Measurements from ENCODE around the gene DCHS2.

The DCHS2 gene

DNA sequence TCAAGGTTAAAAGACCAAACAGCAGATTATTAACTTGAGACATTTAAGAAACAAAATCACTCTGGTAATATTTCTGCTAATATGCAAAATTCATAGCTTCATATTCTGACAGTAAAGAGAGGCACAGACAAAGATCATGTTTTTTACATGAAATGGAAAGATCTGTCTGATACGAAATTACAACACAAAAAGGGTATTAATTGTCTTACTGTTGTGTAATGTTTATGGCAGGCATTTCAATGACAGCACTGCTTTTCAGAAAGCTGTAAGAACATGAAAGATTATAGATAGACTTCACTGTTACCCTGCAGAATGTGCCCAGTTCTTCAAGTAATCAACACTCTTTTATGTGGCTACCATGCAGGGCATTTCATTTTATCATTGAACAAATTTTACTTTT lies 15.4 kb downstream of the DCHS2 start:
- H3K27ac ChIP-seq: no peak overlapping the region
- TF ChIP-seq, protein P1, sequence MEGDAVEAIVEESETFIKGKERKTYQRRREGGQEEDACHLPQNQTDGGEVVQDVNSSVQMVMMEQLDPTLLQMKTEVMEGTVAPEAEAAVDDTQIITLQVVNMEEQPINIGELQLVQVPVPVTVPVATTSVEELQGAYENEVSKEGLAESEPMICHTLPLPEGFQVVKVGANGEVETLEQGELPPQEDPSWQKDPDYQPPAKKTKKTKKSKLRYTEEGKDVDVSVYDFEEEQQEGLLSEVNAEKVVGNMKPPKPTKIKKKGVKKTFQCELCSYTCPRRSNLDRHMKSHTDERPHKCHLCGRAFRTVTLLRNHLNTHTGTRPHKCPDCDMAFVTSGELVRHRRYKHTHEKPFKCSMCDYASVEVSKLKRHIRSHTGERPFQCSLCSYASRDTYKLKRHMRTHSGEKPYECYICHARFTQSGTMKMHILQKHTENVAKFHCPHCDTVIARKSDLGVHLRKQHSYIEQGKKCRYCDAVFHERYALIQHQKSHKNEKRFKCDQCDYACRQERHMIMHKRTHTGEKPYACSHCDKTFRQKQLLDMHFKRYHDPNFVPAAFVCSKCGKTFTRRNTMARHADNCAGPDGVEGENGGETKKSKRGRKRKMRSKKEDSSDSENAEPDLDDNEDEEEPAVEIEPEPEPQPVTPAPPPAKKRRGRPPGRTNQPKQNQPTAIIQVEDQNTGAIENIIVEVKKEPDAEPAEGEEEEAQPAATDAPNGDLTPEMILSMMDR (IDR thresholded peaks at IDR 0.05): no peak
- no peak for TF ChIP-seq ZFX (IDR thresholded peaks at IDR 0.05; ENCODE audit: borderline replicate concordance)

DNA sequence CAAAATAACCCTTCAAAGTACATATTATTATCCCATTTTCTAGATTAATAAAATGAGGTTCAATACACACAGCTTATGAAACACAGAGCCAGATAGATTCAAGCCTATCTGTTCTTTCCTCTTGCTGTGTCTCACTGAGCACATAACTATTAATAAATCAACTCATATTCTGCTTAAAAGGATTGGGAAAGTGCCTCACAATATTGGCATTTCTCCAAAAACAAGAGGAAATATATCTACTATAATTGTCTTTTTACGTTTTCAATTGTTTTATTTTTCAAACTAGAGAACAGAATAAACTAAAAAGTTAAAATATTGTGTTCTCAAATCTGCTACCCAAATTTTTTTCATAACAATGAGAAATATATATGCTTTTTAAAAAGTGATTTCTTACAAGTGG lies 15.8 kb downstream of the DCHS2 start:
- no peak for TF ChIP-seq ZFX (IDR thresholded peaks at IDR 0.05; ENCODE audit: borderline replicate concordance)
- TF ChIP-seq, protein P1 (IDR thresholded peaks at IDR 0.05): no peak
- H3K27ac ChIP-seq: no peak overlapping the region

DNA sequence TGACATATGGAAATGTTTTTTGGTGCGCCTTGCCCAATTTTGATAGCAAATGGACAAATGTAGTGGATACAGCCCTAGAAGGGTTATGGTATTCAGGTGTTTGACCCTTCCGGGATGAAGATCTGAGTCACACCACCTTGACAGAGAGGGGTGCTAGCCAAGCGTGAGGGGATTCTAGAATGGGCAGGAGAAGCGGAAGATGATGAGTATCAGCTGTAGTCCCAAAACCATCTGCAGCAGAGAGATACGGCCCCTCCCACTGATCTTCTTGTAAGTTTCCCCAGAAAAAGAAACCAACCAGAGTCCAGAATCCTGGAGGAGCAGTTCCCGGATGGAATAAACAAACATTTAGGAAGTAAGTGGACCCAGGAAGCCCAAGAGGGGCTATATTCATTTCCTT lies 18.1 kb downstream of the DCHS2 start:
- TF ChIP-seq, protein P1 (IDR thresholded peaks at IDR 0.05): no peak
- no peak for TF ChIP-seq ZFX (IDR thresholded peaks at IDR 0.05; ENCODE audit: borderline replicate concordance)
- H3K27ac ChIP-seq: no peak overlapping the region

DNA sequence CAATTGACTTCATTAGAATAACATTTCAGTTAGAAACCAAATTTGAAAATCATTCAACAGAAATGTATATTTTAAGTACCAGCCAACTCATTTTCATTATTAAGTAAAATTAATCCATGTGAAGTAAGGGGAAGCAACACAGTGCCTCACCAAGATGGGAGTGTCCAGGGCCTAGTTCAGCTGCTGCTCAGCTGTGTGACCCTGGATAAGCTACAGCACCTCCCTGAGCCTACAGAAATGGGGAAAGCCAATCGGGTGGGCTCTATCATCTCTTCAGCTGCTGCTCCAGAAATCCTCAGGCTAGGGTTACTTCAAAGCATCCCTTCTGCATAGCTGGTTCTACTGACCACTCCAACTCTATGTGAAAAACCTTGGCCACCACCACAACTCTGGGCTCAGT lies 18.7 kb downstream of the DCHS2 start:
- H3K27ac ChIP-seq: no peak overlapping the region
- TF ChIP-seq ZFX (IDR thresholded peaks at IDR 0.05; ENCODE audit: borderline replicate concordance): no peak
- TF ChIP-seq, protein P1 (IDR thresholded peaks at IDR 0.05): no peak

DNA sequence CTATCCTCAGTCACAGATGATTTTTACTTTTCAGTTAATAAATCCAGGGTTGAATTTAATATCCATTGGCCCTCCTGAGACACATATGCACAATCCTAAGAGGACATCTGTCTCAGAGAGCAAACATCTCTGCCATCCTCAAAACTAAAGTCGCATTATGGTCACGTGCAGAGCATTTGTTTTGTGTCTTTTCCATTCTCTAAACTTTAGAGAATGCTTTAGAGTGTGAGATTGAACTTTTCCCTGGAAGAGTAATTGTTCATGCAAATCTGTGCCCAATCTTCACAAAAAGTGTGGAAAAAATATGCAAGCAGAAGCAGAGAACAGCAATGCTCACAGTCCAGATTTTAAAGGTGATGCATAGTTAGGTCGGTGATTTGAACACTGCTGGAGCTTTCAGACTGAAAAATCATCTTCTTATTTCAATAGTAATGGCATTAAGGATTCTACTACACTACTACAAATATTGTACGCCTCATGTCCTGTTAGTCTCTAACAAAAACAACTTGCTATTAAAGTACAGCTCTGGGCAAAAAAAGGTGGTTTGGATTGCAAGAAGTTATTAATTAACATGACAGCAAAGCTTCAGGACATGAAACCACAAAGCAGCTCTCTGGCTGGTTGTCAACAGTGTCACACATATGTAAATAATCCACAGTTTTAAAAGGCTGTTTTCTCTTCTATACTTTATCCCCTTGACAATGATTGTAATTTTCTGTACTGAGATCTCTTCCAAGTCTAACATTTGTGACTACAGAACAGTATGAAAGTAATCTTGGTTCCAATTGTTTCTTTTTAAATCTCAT lies 19.9 kb downstream of the DCHS2 start:
- peak overlapping the region; percentile 52 for H3K27ac ChIP-seq
- TF ChIP-seq, protein P1 (IDR thresholded peaks at IDR 0.05): no peak
- no peak for TF ChIP-seq ZFX (IDR thresholded peaks at IDR 0.05; ENCODE audit: borderline replicate concordance)

DNA sequence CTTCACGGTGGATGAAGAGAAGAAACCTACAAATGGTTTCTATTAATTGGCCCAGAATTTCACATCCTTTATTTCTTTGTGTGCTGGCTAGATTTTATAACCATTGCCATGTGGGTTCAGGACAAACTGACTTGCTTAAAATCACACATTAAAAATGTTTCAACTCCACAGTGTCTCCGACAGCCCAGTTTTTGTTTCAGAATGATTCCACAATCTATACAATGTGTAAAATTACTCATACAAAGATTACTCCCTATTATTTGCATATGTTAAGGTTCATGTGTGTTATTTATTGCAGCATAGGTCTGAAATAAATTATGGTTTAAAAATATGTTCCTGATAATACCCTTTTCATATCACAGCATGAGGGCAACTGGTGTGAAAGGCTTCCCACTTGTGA lies 20.6 kb downstream of the DCHS2 start:
- no peak overlapping the region for H3K27ac ChIP-seq
- TF ChIP-seq ZFX (IDR thresholded peaks at IDR 0.05; ENCODE audit: borderline replicate concordance): no peak
- TF ChIP-seq, protein P1 (IDR thresholded peaks at IDR 0.05): no peak

DNA sequence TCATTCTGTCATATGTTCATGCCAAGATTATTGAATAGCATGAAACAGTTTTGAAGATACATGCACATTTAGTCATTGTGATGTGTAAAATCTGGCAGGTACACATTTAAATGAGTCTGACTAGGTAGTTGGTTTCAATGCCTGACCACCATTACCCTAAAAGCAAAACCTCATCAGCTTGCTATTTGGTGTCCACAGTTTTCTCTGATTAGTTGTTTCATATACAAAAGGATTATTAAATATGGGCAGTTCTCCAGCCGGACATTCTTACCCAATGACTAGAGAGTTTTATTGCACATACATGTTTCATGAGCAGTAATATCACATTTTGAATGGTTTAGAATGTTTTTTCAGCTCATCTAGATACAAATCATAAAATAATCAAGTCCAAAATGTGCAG lies 23.7 kb downstream of the DCHS2 start:
- TF ChIP-seq, protein P1 (IDR thresholded peaks at IDR 0.05): no peak
- TF ChIP-seq ZFX (IDR thresholded peaks at IDR 0.05; ENCODE audit: borderline replicate concordance): no peak
- no peak overlapping the region for H3K27ac ChIP-seq
